ENCODE data around the gene PKM.

Gene PKM

GRCh38 chr15:72179950-72180581 lies 50.9 kb downstream of the PKM start:
- no peaks in the 10 kb centered on the region for H3K36me3 ChIP-seq
- intact Hi-C loops (cut with DNase I; ENCODE audit: low total_unique reads): no loop called here
- DNase-seq: no peak
- peaks cover 0 to 45% (median 20%) of the 10 kb centered on the region in 4 donors for H3K4me1 ChIP-seq
- H3K9me3 ChIP-seq: no peaks in the 10 kb centered on the region
- TF ChIP-seq CTCF (IDR thresholded peaks at IDR 0.05): no peak
- H3K4me3 ChIP-seq: no peak overlapping the region
- no peak overlapping the region for H3K27ac ChIP-seq
- peaks cover 0 to 24% of the 10 kb centered on the region in 2 donors for H3K27me3 ChIP-seq

- peaks cover 0 to 38% (median 16%) of the 10 kb centered on the region in 4 donors for H3K4me1 ChIP-seq
- no peaks in the 10 kb centered on the region for H3K36me3 ChIP-seq
- no peak for TF ChIP-seq CTCF (IDR thresholded peaks at IDR 0.05)
- peaks cover 0 to 24% of the 10 kb centered on the region in 2 donors for H3K27me3 ChIP-seq
- no peak overlapping the region for H3K27ac ChIP-seq
- intact Hi-C loops (cut with DNase I; ENCODE audit: low total_unique reads): no loop called here
- DNase-seq: no peak
- no peaks in the 10 kb centered on the region for H3K9me3 ChIP-seq
- no peak overlapping the region for H3K4me3 ChIP-seq
Observed at GRCh38 chr15:72178976-72179585, 51.9 kb downstream of the PKM start.

- DNase-seq: no peak
- H3K36me3 ChIP-seq: no peaks in the 10 kb centered on the region
- H3K4me1 ChIP-seq: peaks cover 0 to 30% (median 8%) of the 10 kb centered on the region in 4 donors
- H3K9me3 ChIP-seq: no peaks in the 10 kb centered on the region
- H3K4me3 ChIP-seq: no peak overlapping the region
- H3K27me3 ChIP-seq: peaks cover 0 to 17% of the 10 kb centered on the region in 2 donors
- H3K27ac ChIP-seq: no peak overlapping the region
- no peak for TF ChIP-seq CTCF (IDR thresholded peaks at IDR 0.05)
- intact Hi-C loops (cut with DNase I; ENCODE audit: low total_unique reads): no loop called here
Observed at GRCh38 chr15:72176743-72177142, 54.2 kb downstream of the PKM start.

- intact Hi-C loops (cut with DNase I; ENCODE audit: low total_unique reads): no loop called here
- H3K4me1 ChIP-seq: peaks cover 0 to 30% (median 8%) of the 10 kb centered on the region in 4 donors
Observed at GRCh38 chr15:72176159-72176558, 54.8 kb downstream of the PKM start.

More at GRCh38 chr15:72176159-72176558, 54.8 kb downstream of the PKM start:
- H3K27ac ChIP-seq: no peak overlapping the region
- TF ChIP-seq CTCF (IDR thresholded peaks at IDR 0.05): no peak
- no peak for DNase-seq
- no peaks in the 10 kb centered on the region for H3K9me3 ChIP-seq
- no peaks in the 10 kb centered on the region for H3K36me3 ChIP-seq
- peaks cover 0 to 17% of the 10 kb centered on the region in 2 donors for H3K27me3 ChIP-seq
- no peak overlapping the region for H3K4me3 ChIP-seq
